ENCODE results near the gene EMD. TPM values are rescaled to one million over a fixed set of nuclear protein-coding genes. Genes with fewer than 3 reads are reported as not detected.
A peak's percentile ranks its signal among the peaks of the same experiment; 100 is the strongest.
"Not testable (repeated sequence)": the region's sequence is repeated elsewhere in the genome, so short reads cannot be mapped to it uniquely, and the experiment has no call there.

The EMD gene
- total and polyA plus RNA-seq, 4 donors, result 14.1 to 88.1 (median 52.0) TPM

DNA sequence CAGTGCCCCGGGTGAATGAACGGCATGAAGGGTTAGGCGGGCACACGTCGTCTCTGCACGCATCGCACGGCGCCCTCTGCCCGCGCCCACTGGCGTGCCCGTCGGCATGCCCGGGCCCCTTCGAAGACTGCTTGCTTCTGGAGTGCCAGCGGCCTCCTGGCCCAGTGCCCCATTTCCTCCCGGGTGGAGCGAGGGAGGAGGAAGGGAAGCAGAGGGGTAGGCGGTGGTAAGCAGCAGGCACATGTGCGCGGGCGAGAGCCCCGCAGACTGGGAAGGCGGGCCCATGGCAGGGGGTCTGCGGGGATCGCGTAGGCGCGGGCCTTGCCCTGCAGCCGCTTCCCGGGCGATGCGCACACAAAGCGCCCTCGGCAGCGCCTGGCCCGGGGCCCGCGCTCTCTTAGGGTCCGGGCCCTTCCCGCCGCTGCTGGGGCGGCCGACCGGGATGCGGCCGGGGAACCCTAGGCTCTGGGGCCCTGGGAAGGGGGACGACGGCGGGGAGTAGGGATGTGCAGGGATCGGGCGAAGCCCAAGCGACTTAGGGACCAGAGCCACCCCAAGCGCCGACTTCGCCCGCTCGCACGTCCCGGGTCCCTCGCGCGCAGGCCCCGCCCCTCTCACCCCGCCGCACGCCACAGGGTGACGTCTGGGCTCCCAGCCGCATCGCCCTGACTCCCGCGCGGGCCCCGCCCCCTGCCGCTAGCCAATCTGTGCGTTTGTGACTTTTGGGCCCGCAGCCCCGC lies 866 bp upstream of the EMD start:
- H3K36me3 ChIP-seq (ENCODE audit: control insufficient read depth, insufficient read depth, low read length), result peaks cover 16% of the 10 kb centered on the region
- DNase-seq (ENCODE audit: low read depth in 4 of 6, low spot score in 6 of 6), result peak in 2 of 6 donors; percentile 76 to 86
- H3K27me3 ChIP-seq (ENCODE audit: control insufficient read depth, insufficient read depth, low read length), result no peaks in the 10 kb centered on the region
- 21% methylated on average over 69 of the region's 79 CpGs for WGBS (ENCODE audit: insufficient coverage)
- H3K27ac ChIP-seq (ENCODE audit: low read depth, low read length), result peak overlapping the region; percentile 94
- peak overlapping the region; percentile 38 for H3K4me3 ChIP-seq (ENCODE audit: low read depth, low read length)
- H3K9me3 ChIP-seq (ENCODE audit: control insufficient read depth, insufficient read depth, low read length), result no peaks in the 10 kb centered on the region
- H3K4me1 ChIP-seq (ENCODE audit: control insufficient read depth, insufficient read depth, low read length), result peaks cover 41% of the 10 kb centered on the region

DNA sequence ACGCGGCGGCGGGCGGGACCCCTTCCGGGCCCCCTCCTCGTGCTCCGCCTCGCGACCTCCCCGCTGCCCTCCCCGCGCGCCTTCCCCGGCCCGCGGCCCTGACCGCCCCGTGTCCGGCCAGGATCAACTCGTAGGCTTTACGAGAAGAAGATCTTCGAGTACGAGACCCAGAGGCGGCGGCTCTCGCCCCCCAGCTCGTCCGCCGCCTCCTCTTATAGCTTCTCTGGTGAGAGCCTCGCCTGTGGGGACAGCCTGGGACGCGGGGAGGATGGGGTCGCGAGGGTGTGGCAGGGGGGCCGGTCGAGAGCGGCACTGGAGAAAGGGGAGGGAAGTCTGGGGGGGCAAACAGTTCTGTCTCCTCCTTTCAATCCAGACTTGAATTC lies 465 bp downstream of the EMD start:
- H3K36me3 ChIP-seq (ENCODE audit: control insufficient read depth, insufficient read depth, low read length), result peaks cover 16% of the 10 kb centered on the region
- H3K4me1 ChIP-seq (ENCODE audit: control insufficient read depth, insufficient read depth, low read length), result peaks cover 39% of the 10 kb centered on the region
- WGBS (ENCODE audit: insufficient coverage), result 25% methylated on average over 31 of the region's 38 CpGs
- DNase-seq (ENCODE audit: low read depth in 4 of 6, low spot score in 6 of 6), result no peak
- no peaks in the 10 kb centered on the region for H3K27me3 ChIP-seq (ENCODE audit: control insufficient read depth, insufficient read depth, low read length)
- H3K27ac ChIP-seq (ENCODE audit: low read depth, low read length), result peak overlapping the region; percentile 89
- H3K9me3 ChIP-seq (ENCODE audit: control insufficient read depth, insufficient read depth, low read length), result no peaks in the 10 kb centered on the region
- H3K4me3 ChIP-seq (ENCODE audit: low read depth, low read length), result peak overlapping the region; percentile 67

DNA sequence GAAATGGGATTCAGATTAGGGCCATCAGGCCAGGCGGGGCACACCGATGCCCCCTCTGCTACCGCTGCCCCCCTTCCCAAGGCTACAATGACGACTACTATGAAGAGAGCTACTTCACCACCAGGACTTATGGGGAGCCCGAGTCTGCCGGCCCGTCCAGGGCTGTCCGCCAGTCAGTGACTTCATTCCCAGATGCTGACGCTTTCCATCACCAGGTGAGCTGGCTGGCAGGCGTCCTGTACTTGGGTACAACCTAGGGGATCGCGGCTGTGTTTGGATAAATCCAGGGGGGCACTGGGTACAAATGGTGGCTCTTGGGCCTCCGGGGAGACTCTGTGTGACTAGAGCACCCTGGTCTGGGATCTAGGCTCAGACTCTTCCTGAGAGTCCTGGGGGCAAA lies 1.1 kb downstream of the EMD start:
- 45% methylated on average over 12 of the region's 13 CpGs for WGBS (ENCODE audit: insufficient coverage)
- H3K4me1 ChIP-seq (ENCODE audit: control insufficient read depth, insufficient read depth, low read length), result peaks cover 34% of the 10 kb centered on the region
- no peaks in the 10 kb centered on the region for H3K27me3 ChIP-seq (ENCODE audit: control insufficient read depth, insufficient read depth, low read length)
- no peak for DNase-seq (ENCODE audit: low read depth in 4 of 6, low spot score in 6 of 6)
- no peaks in the 10 kb centered on the region for H3K9me3 ChIP-seq (ENCODE audit: control insufficient read depth, insufficient read depth, low read length)
- peak overlapping the region; percentile 67 for H3K4me3 ChIP-seq (ENCODE audit: low read depth, low read length)
- H3K27ac ChIP-seq (ENCODE audit: low read depth, low read length), result peak overlapping the region; percentile 89
- peaks cover 16% of the 10 kb centered on the region for H3K36me3 ChIP-seq (ENCODE audit: control insufficient read depth, insufficient read depth, low read length)

DNA sequence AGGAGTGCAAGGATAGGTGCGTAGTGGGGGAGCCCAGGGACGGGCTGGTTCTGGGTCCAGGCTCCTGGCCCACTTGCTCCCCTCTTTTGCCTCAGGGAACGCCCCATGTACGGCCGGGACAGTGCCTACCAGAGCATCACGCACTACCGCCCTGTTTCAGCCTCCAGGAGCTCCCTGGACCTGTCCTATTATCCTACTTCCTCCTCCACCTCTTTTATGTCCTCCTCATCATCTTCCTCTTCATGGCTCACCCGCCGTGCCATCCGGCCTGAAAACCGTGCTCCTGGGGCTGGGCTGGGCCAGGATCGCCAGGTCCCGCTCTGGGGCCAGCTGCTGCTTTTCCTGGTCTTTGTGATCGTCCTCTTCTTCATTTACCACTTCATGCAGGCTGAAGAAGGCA lies 1.7 kb downstream of the EMD start:
- Histone ChIP-seq H3K27me3 (ENCODE audit: control insufficient read depth, insufficient read depth, low read length) (no peaks in the 10 kb centered on the region), H3K4me3 (ENCODE audit: low read depth, low read length) (no peak overlapping the region), H3K4me1 (ENCODE audit: control insufficient read depth, insufficient read depth, low read length) (peaks cover 34% of the 10 kb centered on the region), H3K27ac (ENCODE audit: low read depth, low read length) (no peak overlapping the region), H3K9me3 (ENCODE audit: control insufficient read depth, insufficient read depth, low read length) (no peaks in the 10 kb centered on the region), H3K36me3 (ENCODE audit: control insufficient read depth, insufficient read depth, low read length) (peaks cover 16% of the 10 kb centered on the region)
- 57% methylated on average over 13 of the region's 14 CpGs for WGBS (ENCODE audit: insufficient coverage)
- DNase-seq (ENCODE audit: low read depth in 4 of 6, low spot score in 6 of 6), result no peak

DNA sequence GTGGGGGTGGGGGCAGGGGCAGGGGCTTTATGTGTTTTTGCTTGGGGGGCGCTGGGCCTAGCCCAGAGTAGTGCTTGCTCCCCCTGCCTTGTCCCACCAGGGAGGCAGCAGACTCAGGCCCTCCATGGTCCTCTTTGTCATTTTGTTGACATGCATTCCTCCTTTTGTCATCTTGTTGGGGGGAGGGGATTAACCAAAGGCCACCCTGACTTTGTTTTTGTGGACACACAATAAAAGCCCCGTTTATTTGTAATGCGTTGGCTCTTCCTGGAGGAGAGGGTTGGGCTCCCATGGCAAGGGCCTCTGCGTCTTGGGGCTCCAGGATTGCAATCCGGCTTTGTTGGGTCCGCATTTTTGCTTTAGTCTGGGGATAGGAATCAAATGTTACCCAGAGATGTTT lies 2.2 kb downstream of the EMD start:
- H3K4me1 ChIP-seq (ENCODE audit: control insufficient read depth, insufficient read depth, low read length), result peaks cover 34% of the 10 kb centered on the region
- WGBS (ENCODE audit: insufficient coverage), result 52% methylated on average over 4 of the region's 6 CpGs
- no peak overlapping the region for H3K27ac ChIP-seq (ENCODE audit: low read depth, low read length)
- H3K9me3 ChIP-seq (ENCODE audit: control insufficient read depth, insufficient read depth, low read length), result no peaks in the 10 kb centered on the region
- no peaks in the 10 kb centered on the region for H3K27me3 ChIP-seq (ENCODE audit: control insufficient read depth, insufficient read depth, low read length)
- DNase-seq (ENCODE audit: low read depth in 4 of 6, low spot score in 6 of 6), result no peak
- peaks cover 16% of the 10 kb centered on the region for H3K36me3 ChIP-seq (ENCODE audit: control insufficient read depth, insufficient read depth, low read length)
- no peak overlapping the region for H3K4me3 ChIP-seq (ENCODE audit: low read depth, low read length)

DNA sequence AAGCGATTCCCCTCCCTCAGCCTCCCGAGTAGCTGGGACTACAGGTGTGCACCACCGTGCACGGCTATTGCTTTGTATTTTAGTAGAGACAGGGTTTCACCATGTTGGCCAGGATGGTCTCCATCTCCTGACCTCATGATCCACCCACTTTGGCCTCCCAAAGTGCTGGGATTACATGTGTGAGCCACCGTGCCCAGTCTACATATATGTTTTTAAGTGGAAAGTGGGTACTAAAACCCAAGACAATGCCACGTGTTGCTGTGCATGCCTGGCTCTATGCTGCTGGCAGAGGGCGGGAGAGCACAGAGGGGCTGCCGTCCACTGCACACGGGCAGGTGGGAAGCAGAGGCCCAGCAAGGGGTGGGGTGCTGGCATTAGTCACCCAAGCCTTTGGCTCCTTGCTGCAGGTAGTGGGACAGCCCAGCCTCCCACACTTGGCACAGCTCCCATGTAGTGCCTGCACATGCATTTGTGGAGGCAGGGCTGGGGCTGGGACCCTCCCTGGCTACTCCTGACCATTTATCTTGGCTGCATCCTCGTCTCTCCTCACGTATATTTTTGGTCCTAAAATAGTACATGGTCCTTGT lies 3.5 kb downstream of the EMD start:
- DNase-seq (ENCODE audit: low read depth in 4 of 6, low spot score in 6 of 6), result no peak
- H3K27ac ChIP-seq (ENCODE audit: low read depth, low read length), result no peak overlapping the region

DNA sequence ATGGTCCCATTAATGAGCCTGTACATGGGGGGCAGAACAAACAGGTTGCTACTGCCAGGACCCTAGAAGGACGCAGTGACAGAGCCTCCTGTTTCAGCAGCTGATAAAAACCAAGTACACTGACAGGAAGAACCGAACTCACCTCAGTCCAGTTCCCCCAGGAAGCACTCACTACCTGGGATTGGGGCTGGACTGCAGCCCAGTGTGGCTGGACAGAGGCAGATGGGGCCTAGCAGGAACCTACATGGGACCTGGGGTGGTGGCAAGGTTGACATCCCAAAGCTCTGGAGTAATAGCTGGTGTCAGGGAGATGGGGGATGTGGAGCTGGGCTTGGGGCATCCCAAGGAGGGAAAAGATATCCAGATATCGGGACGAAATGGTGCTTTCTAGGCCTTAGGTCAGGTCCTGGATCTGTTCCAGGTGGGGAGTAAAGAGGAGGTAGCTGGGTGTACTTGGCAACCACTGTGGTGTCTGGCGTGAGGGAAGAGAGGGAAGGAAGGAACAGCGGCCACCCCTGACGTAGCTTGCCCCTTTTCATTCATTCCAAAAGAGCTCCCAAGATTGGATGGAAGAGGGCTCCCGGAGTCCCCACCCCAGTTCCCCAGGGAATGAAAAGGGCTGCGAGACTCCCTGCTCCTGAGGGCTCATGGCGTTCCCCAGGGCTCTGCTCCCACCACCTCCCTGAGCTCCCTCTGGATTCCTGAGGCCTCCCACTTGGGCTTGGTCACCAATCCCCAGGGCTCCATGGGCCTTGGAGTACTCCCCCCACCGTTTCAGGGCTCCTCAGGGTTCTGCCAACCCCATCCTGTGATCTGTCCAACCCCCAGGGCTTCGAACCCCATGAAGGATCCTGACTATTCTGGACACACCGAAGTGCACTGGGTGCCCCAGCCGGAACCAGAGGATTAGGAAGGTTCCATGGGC lies 4.5 kb downstream of the EMD start:
- Histone ChIP-seq H3K27ac (ENCODE audit: low read depth, low read length) (no peak overlapping the region), H3K27me3 (ENCODE audit: control insufficient read depth, insufficient read depth, low read length) (no peaks in the 10 kb centered on the region), H3K9me3 (ENCODE audit: control insufficient read depth, insufficient read depth, low read length) (no peaks in the 10 kb centered on the region), H3K4me1 (ENCODE audit: control insufficient read depth, insufficient read depth, low read length) (peaks cover 24% of the 10 kb centered on the region), H3K4me3 (ENCODE audit: low read depth, low read length) (no peak overlapping the region), H3K36me3 (ENCODE audit: control insufficient read depth, insufficient read depth, low read length) (peaks cover 16% of the 10 kb centered on the region)
- DNase-seq (ENCODE audit: low read depth in 4 of 6, low spot score in 6 of 6), result no peak
- WGBS (ENCODE audit: insufficient coverage), result 59% methylated on average over 11 of the region's 14 CpGs

More for the DNA sequence above, 3.5 kb downstream of the EMD start:
- H3K36me3 ChIP-seq (ENCODE audit: control insufficient read depth, insufficient read depth, low read length), result peaks cover 16% of the 10 kb centered on the region
- WGBS (ENCODE audit: insufficient coverage), result 76% methylated on average over 7 of the region's 11 CpGs
- H3K4me3 ChIP-seq (ENCODE audit: low read depth, low read length), result no peak overlapping the region
- peaks cover 30% of the 10 kb centered on the region for H3K4me1 ChIP-seq (ENCODE audit: control insufficient read depth, insufficient read depth, low read length)
- H3K9me3 ChIP-seq (ENCODE audit: control insufficient read depth, insufficient read depth, low read length), result no peaks in the 10 kb centered on the region
- H3K27me3 ChIP-seq (ENCODE audit: control insufficient read depth, insufficient read depth, low read length), result no peaks in the 10 kb centered on the region

DNA sequence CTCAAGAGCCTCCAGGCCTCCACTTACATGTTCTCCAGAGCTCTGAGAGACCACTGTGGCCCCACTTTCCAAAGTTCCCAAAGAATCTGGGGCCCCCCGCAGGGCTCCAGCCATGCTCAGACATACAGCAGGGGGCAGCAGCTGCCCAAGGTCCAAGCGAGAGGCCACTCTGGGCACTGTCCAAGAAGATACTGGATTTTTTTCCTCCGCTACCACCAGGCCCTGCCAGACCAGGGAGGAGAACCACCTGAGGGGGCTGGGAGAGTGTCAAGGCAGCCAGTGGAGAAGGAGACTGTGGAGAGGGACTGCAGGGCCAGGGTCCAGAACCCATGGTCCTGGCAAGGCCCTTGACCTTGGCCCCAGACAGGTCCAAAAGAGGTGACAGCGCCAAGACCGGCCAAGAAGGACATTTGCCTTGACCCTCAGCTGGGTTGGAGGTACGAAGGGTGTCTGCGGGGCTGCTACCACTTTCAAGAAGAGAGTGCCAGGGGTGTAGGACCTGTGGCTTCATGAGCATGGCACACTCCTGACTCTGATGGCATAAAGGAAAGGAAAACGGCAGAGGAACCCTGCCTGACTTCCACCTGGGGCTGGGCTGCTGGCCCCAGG lies 5.3 kb downstream of the EMD start:
- H3K27ac ChIP-seq (ENCODE audit: low read depth, low read length), result no peak overlapping the region
- H3K9me3 ChIP-seq (ENCODE audit: control insufficient read depth, insufficient read depth, low read length), result no peaks in the 10 kb centered on the region
- H3K4me1 ChIP-seq (ENCODE audit: control insufficient read depth, insufficient read depth, low read length), result peaks cover 24% of the 10 kb centered on the region
- H3K4me3 ChIP-seq (ENCODE audit: low read depth, low read length), result no peak overlapping the region
- H3K27me3 ChIP-seq (ENCODE audit: control insufficient read depth, insufficient read depth, low read length), result no peaks in the 10 kb centered on the region
- 88% methylated on average over 7 of the region's 8 CpGs for WGBS (ENCODE audit: insufficient coverage)
- H3K36me3 ChIP-seq (ENCODE audit: control insufficient read depth, insufficient read depth, low read length), result peaks cover 16% of the 10 kb centered on the region
- no peak for DNase-seq (ENCODE audit: low read depth in 4 of 6, low spot score in 6 of 6)

DNA sequence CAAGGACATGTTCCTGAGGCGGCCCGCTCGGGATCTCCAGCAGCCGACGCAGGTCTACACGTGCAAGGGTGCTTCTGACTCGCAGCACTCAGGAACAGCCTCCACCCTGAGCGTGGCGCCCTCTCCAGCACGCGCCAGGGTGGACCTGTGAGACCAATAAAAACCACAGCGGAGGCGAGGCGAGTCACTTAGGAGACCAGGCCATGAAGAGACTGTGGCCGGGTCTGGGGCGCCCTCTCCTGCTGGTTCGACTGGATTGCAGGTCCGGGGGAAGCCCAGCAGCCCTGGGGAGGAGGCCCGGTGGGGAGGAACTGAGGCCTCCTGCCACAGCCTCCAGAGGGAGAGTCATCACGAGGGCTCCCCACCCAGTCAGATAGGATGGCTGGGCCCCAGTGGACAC lies 9.0 kb downstream of the EMD start:
- not testable (repeated sequence) for H3K27me3 ChIP-seq (ENCODE audit: control insufficient read depth, insufficient read depth, low read length)
- WGBS (ENCODE audit: insufficient coverage), result no CpG with 5 or more reads among the region's 20 CpGs

More for the DNA sequence above, 9.0 kb downstream of the EMD start:
- H3K36me3 ChIP-seq (ENCODE audit: control insufficient read depth, insufficient read depth, low read length); H3K9me3 ChIP-seq (ENCODE audit: control insufficient read depth, insufficient read depth, low read length); H3K27ac ChIP-seq (ENCODE audit: low read depth, low read length); H3K4me3 ChIP-seq (ENCODE audit: low read depth, low read length); H3K4me1 ChIP-seq (ENCODE audit: control insufficient read depth, insufficient read depth, low read length); DNase-seq (ENCODE audit: low read depth in 4 of 6, low spot score in 6 of 6): not testable (repeated sequence)
